PC-9 (cell line): ENCODE results near the gene LPCAT1. TPM values are rescaled to one million over a fixed set of nuclear protein-coding genes. Genes with fewer than 3 reads are reported as not detected.

Experiments used
- BruUV-seq: library from RNA; stranded (reverse); fragments of 400-500 nt; replicated peaks from 2 replicates; lab custom pipeline; 2021; lab: Mats Ljungman, UMichigan
- CTCF ChIA-PET: fragments of 300-600 bp; sonication (Branson Sonifier 250); formaldehyde crosslinking; loops from one replicate; lab custom pipeline; 2022; ENCODE audit warnings: antibody characterized with exemption; lab: Charles Lee
- POLR2A ChIA-PET: fragments of 300-600 bp; sonication (Branson Sonifier 250); formaldehyde crosslinking; loops from one replicate; lab custom pipeline; 2022; ENCODE audit warnings: antibody characterized with exemption; ENCODE audit not compliant: unreplicated experiment; lab: Charles Lee
- DNase-seq, 2 experiments: peaks; one replicate each; pipeline versions ENCODE4 v3.0.0 to v3.0.0-alpha.2; 2015 to 2022; ENCODE audit warnings: mixed read lengths in 1 of 2
- H2AFZ ChIP-seq: fragments of 200-600 bp; sonication (generic); 2 replicates; pipeline ENCODE4 v1.8.1; 2017; ENCODE audit warnings: antibody characterized with exemption
- H3F3A ChIP-seq: fragments of 200-600 bp; sonication (generic); 2 replicates; pipeline ENCODE4 v1.8.1; 2017; ENCODE audit warnings: antibody characterized with exemption, mild to moderate bottlenecking, low read depth; ENCODE audit not compliant: insufficient read depth
- H3K27ac ChIP-seq: fragments of 200-600 bp; sonication (generic); 2 replicates; pipeline ENCODE4 v1.6.1; 2016; ENCODE audit warnings: mixed run types
- H3K27me3 ChIP-seq: fragments of 200-600 bp; sonication (generic); 2 replicates; pipeline ENCODE4 v1.6.1; 2016; ENCODE audit warnings: low read depth, mixed run types; ENCODE audit not compliant: insufficient read depth
- H3K36me3 ChIP-seq: fragments of 200-600 bp; sonication (generic); 2 replicates; pipeline ENCODE4 v1.6.1; 2016; ENCODE audit warnings: low read depth, mixed run types
- H3K4me1 ChIP-seq: fragments of 200-600 bp; sonication (generic); replicated peaks from 2 replicates; pipeline ENCODE4 v1.6.1; 2016; ENCODE audit warnings: mixed run types; ENCODE audit not compliant: insufficient read depth
- H3K4me2 ChIP-seq: fragments of 200-600 bp; sonication (generic); 2 replicates; pipeline ENCODE4 v1.6.1; 2017; ENCODE audit warnings: mixed run types
- H3K4me3 ChIP-seq: fragments of 200-600 bp; sonication (generic); 2 replicates; pipeline ENCODE4 v1.6.1; 2016; ENCODE audit warnings: mixed run types
- H3K79me2 ChIP-seq: fragments of 200-600 bp; sonication (generic); 2 replicates; pipeline ENCODE4 v1.6.1; 2017; ENCODE audit warnings: low read depth, mixed run types
- H3K9me2 ChIP-seq: fragments of 200-600 bp; sonication (generic); 2 replicates; pipeline ENCODE4 v1.8.1; 2017; ENCODE audit warnings: mild to moderate bottlenecking; ENCODE audit not compliant: insufficient read depth
- H3K9me3 ChIP-seq: fragments of 200-600 bp; sonication (generic); 2 replicates; pipeline ENCODE4 v1.8.1; 2016; ENCODE audit warnings: low read depth; ENCODE audit not compliant: insufficient read depth
- H4K20me1 ChIP-seq: fragments of 200-600 bp; sonication (generic); 2 replicates; pipeline ENCODE4 v1.8.1; 2017; ENCODE audit not compliant: insufficient read depth
- EZH2 ChIP-seq: fragments of 200-600 bp; sonication (generic); IDR thresholded peaks from 2 replicates; pipeline ENCODE4 v1.8.0; 2017; ENCODE audit warnings: antibody characterized with exemption, low read depth
- intact Hi-C: fragments of 100-400 bp; cut with micrococcal nuclease; formaldehyde crosslinking; loops from one replicate; pipeline ENCODE4 v1.10.0; 2022; ENCODE audit not compliant: unreplicated experiment
- total RNA-seq: library from RNA; stranded (reverse); gene quantifications from 2 replicates; pipeline ENCODE4 v1.2.3, GENCODE V29; 2021
- TF ChIP-seq, protein P1 (sequence below): fragments of 200-600 bp; sonication (generic); conservative IDR thresholded peaks from 2 replicates; pipeline ENCODE4 v1.6.1; 2017; ENCODE audit warnings: mixed run types, antibody characterized with exemption, mild to moderate bottlenecking, moderate library complexity

Gene LPCAT1
- total RNA-seq, 1 experiment from 2014 or later, result 96.1 TPM

DNA sequence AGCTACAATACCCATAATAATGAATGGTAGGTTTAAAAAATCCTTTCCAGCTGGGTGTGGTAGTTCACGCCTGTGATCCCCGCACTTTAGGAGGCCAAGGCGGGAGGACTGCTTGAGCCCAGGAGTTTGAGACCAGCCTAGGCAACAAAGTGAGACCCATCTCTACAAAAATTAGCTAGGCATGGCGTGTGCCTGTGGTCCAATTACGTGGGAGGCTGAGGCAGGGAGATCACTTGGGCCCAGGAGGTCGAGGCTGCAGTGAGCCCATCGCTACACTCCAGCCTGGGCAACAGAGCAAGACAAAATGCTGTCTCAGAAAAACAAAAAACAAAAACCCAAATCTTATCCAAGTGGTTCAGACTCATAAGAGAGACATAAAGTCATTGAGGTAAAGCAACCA, 44.7 kb downstream of the LPCAT1 start:
- CTCF ChIA-PET, result no interaction called here
- intact Hi-C loops, result loop anchor here (2.0 kb wide), 2 partner anchors 122 to 162 kb away; no protein-coding TSS in a partner anchor

GRCh38 chr5:1478271-1479035, 45.3 kb downstream of the LPCAT1 start:
- intact Hi-C loops, result loop anchor here (2.0 kb wide), 2 partner anchors 122 to 162 kb away; no protein-coding TSS in a partner anchor
- H3K79me2 ChIP-seq, result no peaks in the 10 kb centered on the region
- no TSS peak for BruUV-seq

More for the DNA sequence above, 44.7 kb downstream of the LPCAT1 start:
- Histone ChIP-seq H4K20me1 (peaks cover 19% of the 10 kb centered on the region), H3F3A (no peaks in the 10 kb centered on the region; the same call in 1 of the 2 replicates), H3K9me3 (no peaks in the 10 kb centered on the region), H3K4me3 (no peak overlapping the region), H3K79me2 (no peaks in the 10 kb centered on the region), H3K4me2 (no peak overlapping the region), H3K4me1 (no peaks in the 10 kb centered on the region), H3K36me3 (peaks cover 8% of the 10 kb centered on the region), H3K27ac (no peak overlapping the region), H2AFZ (no peak overlapping the region), H3K27me3 (no peaks in the 10 kb centered on the region), H3K9me2 (no peaks in the 10 kb centered on the region)
- no TSS peak for BruUV-seq
- no peak for DNase-seq
- no peak for TF ChIP-seq EZH2
- TF ChIP-seq, protein P1, sequence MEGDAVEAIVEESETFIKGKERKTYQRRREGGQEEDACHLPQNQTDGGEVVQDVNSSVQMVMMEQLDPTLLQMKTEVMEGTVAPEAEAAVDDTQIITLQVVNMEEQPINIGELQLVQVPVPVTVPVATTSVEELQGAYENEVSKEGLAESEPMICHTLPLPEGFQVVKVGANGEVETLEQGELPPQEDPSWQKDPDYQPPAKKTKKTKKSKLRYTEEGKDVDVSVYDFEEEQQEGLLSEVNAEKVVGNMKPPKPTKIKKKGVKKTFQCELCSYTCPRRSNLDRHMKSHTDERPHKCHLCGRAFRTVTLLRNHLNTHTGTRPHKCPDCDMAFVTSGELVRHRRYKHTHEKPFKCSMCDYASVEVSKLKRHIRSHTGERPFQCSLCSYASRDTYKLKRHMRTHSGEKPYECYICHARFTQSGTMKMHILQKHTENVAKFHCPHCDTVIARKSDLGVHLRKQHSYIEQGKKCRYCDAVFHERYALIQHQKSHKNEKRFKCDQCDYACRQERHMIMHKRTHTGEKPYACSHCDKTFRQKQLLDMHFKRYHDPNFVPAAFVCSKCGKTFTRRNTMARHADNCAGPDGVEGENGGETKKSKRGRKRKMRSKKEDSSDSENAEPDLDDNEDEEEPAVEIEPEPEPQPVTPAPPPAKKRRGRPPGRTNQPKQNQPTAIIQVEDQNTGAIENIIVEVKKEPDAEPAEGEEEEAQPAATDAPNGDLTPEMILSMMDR, result no peak
- POLR2A ChIA-PET, result interaction anchor here (0.6 kb wide), 2 partner anchors 33 to 80 kb away, joined by 3 read pairs; no protein-coding TSS in a partner anchor

DNA sequence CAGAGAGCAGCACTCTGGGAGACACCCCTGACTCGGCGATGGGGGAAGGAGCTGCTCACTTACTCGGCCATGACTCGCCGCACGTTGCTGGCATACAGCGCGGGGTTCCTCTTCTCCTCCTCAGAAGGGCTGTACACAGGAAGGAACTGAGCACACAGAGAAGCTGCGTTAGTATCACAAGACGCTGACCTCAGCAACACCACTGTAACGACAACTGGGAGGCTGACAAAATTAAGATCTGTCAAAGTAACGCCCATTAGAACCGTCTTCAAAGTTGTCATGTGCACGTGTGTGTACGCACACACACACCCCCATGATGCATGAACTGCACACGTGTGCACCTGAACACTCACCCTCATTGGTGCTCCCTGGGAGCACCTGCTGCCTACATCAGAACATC, 46.4 kb downstream of the LPCAT1 start:
- no peak overlapping the region for H3K27ac ChIP-seq
- peaks cover 19% of the 10 kb centered on the region for H4K20me1 ChIP-seq
- no peak for DNase-seq
- no peaks in the 10 kb centered on the region for H3K79me2 ChIP-seq
- H3K4me1 ChIP-seq, result no peaks in the 10 kb centered on the region
- no peaks in the 10 kb centered on the region for H3K9me2 ChIP-seq
- CTCF ChIA-PET, result no interaction called here
- H3K27me3 ChIP-seq, result no peaks in the 10 kb centered on the region
- H3K36me3 ChIP-seq, result peaks cover 8% of the 10 kb centered on the region
- no peaks in the 10 kb centered on the region for H3K9me3 ChIP-seq
- no peak overlapping the region for H3K4me3 ChIP-seq
- H2AFZ ChIP-seq, result no peak overlapping the region
- TF ChIP-seq EZH2, result no peak
- TF ChIP-seq, protein P1, result no peak
- POLR2A ChIA-PET, result no interaction called here
- H3K4me2 ChIP-seq, result no peak overlapping the region
- BruUV-seq, result no TSS peak
- no peaks in the 10 kb centered on the region; the same call in 1 of the 2 replicates for H3F3A ChIP-seq
- intact Hi-C loops, result no loop called here

More at GRCh38 chr5:1478271-1479035, 45.3 kb downstream of the LPCAT1 start:
- TF ChIP-seq EZH2, result no peak
- TF ChIP-seq, protein P1, result no peak
- ChIA-PET CTCF (no interaction called here), POLR2A (no interaction called here)
- DNase-seq, result no peak
- Histone ChIP-seq H3K36me3 (peaks cover 8% of the 10 kb centered on the region), H3K9me2 (no peaks in the 10 kb centered on the region), H3K4me3 (no peak overlapping the region), H2AFZ (no peak overlapping the region), H3K4me2 (no peak overlapping the region), H3K9me3 (no peaks in the 10 kb centered on the region), H3K4me1 (no peaks in the 10 kb centered on the region), H3K27me3 (no peaks in the 10 kb centered on the region), H3F3A (no peaks in the 10 kb centered on the region; the same call in 1 of the 2 replicates), H4K20me1 (peaks cover 19% of the 10 kb centered on the region), H3K27ac (no peak overlapping the region)
